GM12801 (cell line): Measurements from ENCODE around the gene CABLES1.

Experiments used
- CTCF ChIP-seq: IDR thresholded peaks from one replicate; pipeline ENCODE4 v1.5.1; 2011; ENCODE audit warnings: control low read depth; ENCODE audit not compliant: insufficient read length; ENCODE audit errors: extremely low read depth

CABLES1 gene

GRCh38 chr18:23135550-23136325, 453 bp downstream of the CABLES1 start:
- no peak for TF ChIP-seq CTCF

- no peak for TF ChIP-seq CTCF
Measured at GRCh38 chr18:23136326-23137096, 1.2 kb downstream of the CABLES1 start.

- TF ChIP-seq CTCF, result no peak
Measured at GRCh38 chr18:23137097-23137635, 1.9 kb downstream of the CABLES1 start.

GRCh38 chr18:23137788-23138216, 2.5 kb downstream of the CABLES1 start:
- no peak for TF ChIP-seq CTCF

- TF ChIP-seq CTCF, result no peak
Measured at GRCh38 chr18:23138471-23138870, 3.2 kb downstream of the CABLES1 start.

DNA sequence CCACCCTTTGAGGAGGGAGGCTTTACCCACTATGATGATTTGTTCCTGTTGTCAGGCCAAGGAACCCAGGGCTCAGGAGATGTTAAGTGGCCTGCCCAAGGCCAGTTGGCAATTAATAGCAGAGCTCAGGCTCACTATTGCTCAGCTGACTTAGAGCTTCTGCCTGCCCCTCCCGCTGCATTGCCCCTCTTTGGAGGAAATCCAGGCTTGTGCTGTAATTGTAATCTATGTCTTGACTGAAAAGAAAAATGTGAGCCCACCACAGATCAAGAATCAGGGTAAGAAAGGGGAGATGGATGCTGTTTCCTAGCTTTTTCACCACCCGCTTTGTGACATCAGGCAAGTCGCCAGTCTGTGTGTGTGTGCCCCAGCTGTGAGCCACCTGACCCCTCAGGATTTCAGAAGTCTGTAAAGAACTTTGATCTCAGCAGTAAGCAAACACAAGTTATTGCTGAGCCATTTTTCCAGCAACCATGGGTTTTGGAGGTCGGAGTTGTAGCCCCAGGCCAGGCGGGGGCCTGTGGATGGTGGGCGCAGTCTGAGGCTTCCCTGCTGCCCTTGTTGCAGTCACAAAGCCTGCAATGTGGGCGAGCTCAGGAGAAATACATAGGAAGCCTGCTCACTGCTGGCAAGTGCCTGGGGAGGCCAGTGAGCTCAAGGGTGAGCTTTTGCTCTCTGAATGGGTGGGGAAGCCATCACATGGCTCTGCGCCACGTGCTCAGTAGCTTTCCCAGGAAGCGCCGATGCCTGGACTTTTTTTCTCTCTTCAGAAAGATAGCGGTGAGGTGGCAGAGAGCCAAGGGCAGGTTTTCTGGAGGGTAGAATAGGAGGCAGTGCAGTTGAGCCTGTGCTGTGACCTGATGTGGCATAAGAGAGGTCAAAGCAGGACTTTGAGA, 6.1 kb downstream of the CABLES1 start:
- no peak for TF ChIP-seq CTCF
